Measurements from ENCODE around the gene MMRN1.
"Not testable (repeated sequence)": the region's sequence is repeated elsewhere in the genome, so short reads cannot be mapped to it uniquely, and the experiment has no call there.

MMRN1 gene

GRCh38 chr4:89894649-89895550 is at the start of gene MMRN1:
Gene MMRN1, plus strand, starts transcription at chr4:89894854. Its CDS starts 118 bp downstream, at chr4:89894972.
- no peak for DNase-seq

GRCh38 chr4:89847571-89848325 is 46.9 kb upstream of the MMRN1 start:
- no peak for DNase-seq

GRCh38 chr4:89855236-89855635 is 39.4 kb upstream of the MMRN1 start:
- no peak for DNase-seq

- DNase-seq = no peak
These were observed 33.7 kb upstream of the MMRN1 start for GRCh38 chr4:89860971-89861370.

GRCh38 chr4:89863533-89863932 is 31.1 kb upstream of the MMRN1 start:
- DNase-seq = no peak

- no peak for DNase-seq
These were observed 26.4 kb upstream of the MMRN1 start for GRCh38 chr4:89868276-89868675.

- no peak for DNase-seq
These were observed 25.6 kb upstream of the MMRN1 start for GRCh38 chr4:89868999-89869589.

- DNase-seq = no peak
These were observed 23.4 kb upstream of the MMRN1 start for GRCh38 chr4:89871211-89871610.

- no peak for DNase-seq
These were observed 18.1 kb upstream of the MMRN1 start for GRCh38 chr4:89876548-89876947.

- DNase-seq = no peak
These were observed 16.0 kb upstream of the MMRN1 start for GRCh38 chr4:89878611-89879010.

- DNase-seq = no peak
These were observed 15.4 kb upstream of the MMRN1 start for GRCh38 chr4:89879215-89879614.

- DNase-seq = no peak
These were observed 5.4 kb upstream of the MMRN1 start for GRCh38 chr4:89889289-89889688.

- no peak for DNase-seq
These were observed 3.2 kb downstream of the MMRN1 start for GRCh38 chr4:89897867-89898266.

GRCh38 chr4:89898304-89898716 is 3.7 kb downstream of the MMRN1 start:
- no peak for DNase-seq

- no peak for DNase-seq
These were observed 4.5 kb downstream of the MMRN1 start for GRCh38 chr4:89899152-89899551.

GRCh38 chr4:89899854-89900253 is 5.2 kb downstream of the MMRN1 start:
- no peak for DNase-seq

- not testable (repeated sequence) for DNase-seq
These were observed 7.3 kb downstream of the MMRN1 start for GRCh38 chr4:89901808-89902431.

- no peak for DNase-seq
These were observed 9.9 kb downstream of the MMRN1 start for GRCh38 chr4:89904524-89904923.

GRCh38 chr4:89906316-89906715 is 11.7 kb downstream of the MMRN1 start:
- DNase-seq = no peak

GRCh38 chr4:89906777-89907521 is 12.3 kb downstream of the MMRN1 start:
- no peak for DNase-seq

- no peak for DNase-seq
These were observed 15.2 kb downstream of the MMRN1 start for GRCh38 chr4:89909889-89910288.

- no peak for DNase-seq
These were observed 19.0 kb downstream of the MMRN1 start for GRCh38 chr4:89913623-89914022.

All from GF-D8 (cell line).